ENCODE data around the gene TOMM34. TPM values are rescaled to one million over a fixed set of nuclear protein-coding genes. Genes with fewer than 3 reads are reported as not detected.

TOMM34 gene
- total and polyA plus RNA-seq, 11 donors = 5.4 to 27.4 (median 12.7) TPM

Other genes with a start within 250 kb of the TOMM34 start
- gene CCN5, start 245.0 kb downstream of the TOMM34 start, total RNA-seq = 10 to 100 TPM in 8 of 9 donors, 1 to 10 TPM in 1; 7.3 to 62.3 (median 28.7) TPM
- gene CCN5, start 245.0 kb downstream of the TOMM34 start, polyA plus RNA-seq = 10 to 100 TPM; 11.0 to 92.3 TPM
- gene KCNK15, start 214.5 kb downstream of the TOMM34 start, total RNA-seq = 1 to 10 TPM in 2 of 9 donors, under 1 TPM in 7; 0.12 to 2.2 (median 0.39) TPM
- under 1 TPM; 0.23 to 0.33 TPM for gene KCNK15, start 214.5 kb downstream of the TOMM34 start, polyA plus RNA-seq
- under 1 TPM in 4 of 9 donors, not detected in 5; 0.10 to 0.59 (median 0.29) TPM for gene RIMS4, start 149.9 kb downstream of the TOMM34 start, total RNA-seq
- under 1 TPM; 0.04 to 0.06 TPM for gene RIMS4, start 149.9 kb downstream of the TOMM34 start, polyA plus RNA-seq
- gene YWHAB, start 74.7 kb downstream of the TOMM34 start, total RNA-seq = 100 to 1,000 TPM in 6 of 9 donors, 10 to 100 TPM in 3; 70.8 to 160 (median 120) TPM
- 100 to 1,000 TPM in 1 of 2 donors, 10 to 100 TPM in 1; 32.2 to 154 TPM for gene YWHAB, start 74.7 kb downstream of the TOMM34 start, polyA plus RNA-seq
- gene PABPC1L, start 50.3 kb downstream of the TOMM34 start, total RNA-seq = 1 to 10 TPM in 8 of 9 donors, under 1 TPM in 1; 0.58 to 5.9 (median 2.3) TPM
- 1 to 10 TPM; 2.8 to 3.1 TPM for gene PABPC1L, start 50.3 kb downstream of the TOMM34 start, polyA plus RNA-seq
- gene STK4, start 6.1 kb upstream of the TOMM34 start, total RNA-seq = 10 to 100 TPM in 2 of 9 donors, 1 to 10 TPM in 7; 8.1 to 25.3 (median 9.5) TPM
- gene STK4, start 6.1 kb upstream of the TOMM34 start, polyA plus RNA-seq = 1 to 10 TPM; 3.2 to 7.9 TPM
- under 1 TPM in 2 of 9 donors, not detected in 7; 0.07 to 0.38 TPM for gene KCNS1, start 140.7 kb upstream of the TOMM34 start, total RNA-seq
- under 1 TPM in 1 of 2 donors, not detected in 1; 0.14 TPM for gene KCNS1, start 140.7 kb upstream of the TOMM34 start, polyA plus RNA-seq
- not detected for gene WFDC5, start 154.8 kb upstream of the TOMM34 start, total RNA-seq
- gene WFDC5, start 154.8 kb upstream of the TOMM34 start, polyA plus RNA-seq = not detected
- gene WFDC12, start 164.1 kb upstream of the TOMM34 start, total RNA-seq = not detected
- gene WFDC12, start 164.1 kb upstream of the TOMM34 start, polyA plus RNA-seq = not detected
- under 1 TPM in 2 of 9 donors, not detected in 7; 0.55 to 0.97 TPM for gene PI3, start 214.5 kb upstream of the TOMM34 start, total RNA-seq
- under 1 TPM in 1 of 2 donors, not detected in 1; 0.47 TPM for gene PI3, start 214.5 kb upstream of the TOMM34 start, polyA plus RNA-seq
- gene SEMG1, start 246.6 kb upstream of the TOMM34 start, total RNA-seq = not detected
- not detected for gene SEMG1, start 246.6 kb upstream of the TOMM34 start, polyA plus RNA-seq

All from heart left ventricle (tissue), 11 donors.